Panc1 (cell line): Measurements from ENCODE around the gene COL1A1. TPM values are rescaled to one million over a fixed set of nuclear protein-coding genes. Genes with fewer than 3 reads are reported as not detected.

ENCODE experiments used
- ATAC-seq: fragments of 200-7000 bp; cut with Tn5 transposase; 2 replicates; pipeline ENCODE4 v1.9.1; 2020; ENCODE audit warnings: mild to moderate bottlenecking, moderate library complexity
- BruUV-seq: library from RNA; stranded (reverse); fragments of 400-500 nt; replicated peaks from 2 replicates; lab custom pipeline; 2021; lab: Mats Ljungman, UMichigan
- CTCF ChIA-PET: fragments of 300-600 bp; sonication (Branson Sonifier 250); formaldehyde crosslinking; loops from one replicate; lab custom pipeline; 2022; ENCODE audit warnings: antibody characterized with exemption; lab: Charles Lee
- POLR2A ChIA-PET: fragments of 300-600 bp; sonication (Branson Sonifier 250); formaldehyde crosslinking; loops from one replicate; lab custom pipeline; 2022; ENCODE audit warnings: antibody characterized with exemption; lab: Charles Lee
- DNase-seq: peaks from one replicate; pipeline ENCODE4 v3.0.0-alpha.2; 2010; ENCODE audit warnings: low read depth, low spot score
- H3K27ac ChIP-seq: 2 replicates; pipeline ENCODE4 v1.5.1; 2011; ENCODE audit warnings: mild to moderate bottlenecking, low read length, inconsistent platforms
- H3K27me3 ChIP-seq: fragments of 200-500 bp; sonication (Bioruptor generic); 2 replicates; pipeline ENCODE4 v1.6.0; 2014; ENCODE audit warnings: low read length, inconsistent platforms; ENCODE audit not compliant: control insufficient read depth, insufficient read depth
- H3K36me3 ChIP-seq: fragments of 200-500 bp; sonication (Bioruptor generic); 2 replicates; pipeline ENCODE4 v1.5.1; 2014; ENCODE audit warnings: inconsistent platforms, mild to moderate bottlenecking, low read length, moderate library complexity; ENCODE audit not compliant: control insufficient read depth, insufficient read depth
- H3K4me1 ChIP-seq: 2 replicates; pipeline ENCODE4 v1.5.1; 2011; ENCODE audit warnings: inconsistent platforms, mild to moderate bottlenecking, low read length, moderate library complexity; ENCODE audit not compliant: control insufficient read depth, insufficient read depth
- H3K4me3 ChIP-seq, 2 experiments: 2 replicates each; pipeline ENCODE4 v1.5.1; 2011 to 2012; ENCODE audit warnings: low read depth in 2 of 2, low read length in 2 of 2, mild to moderate bottlenecking in 2 of 2, inconsistent platforms in 1 of 2, moderate library complexity in 1 of 2
- H3K9me3 ChIP-seq: fragments of 200-500 bp; sonication (Bioruptor generic); 2 replicates; pipeline ENCODE4 v1.5.1; 2014; ENCODE audit warnings: low read depth, mild to moderate bottlenecking, inconsistent platforms, low read length, moderate library complexity; ENCODE audit not compliant: control insufficient read depth, insufficient read depth
- CTCF ChIP-seq: fragments of 450-650 bp; IDR thresholded peaks from 2 replicates; pipeline ENCODE4 v1.5.1; 2017; ENCODE audit warnings: mild to moderate bottlenecking
- POLR2AphosphoS5 ChIP-seq: IDR thresholded peaks from 2 replicates; pipeline ENCODE4 v1.6.1; 2012; ENCODE audit warnings: mild to moderate bottlenecking, low read depth, low read length, moderate library complexity
- REST ChIP-seq, 2 experiments: IDR thresholded peaks; 2 replicates each; pipeline ENCODE4 v1.6.1; 2011 to 2012; ENCODE audit warnings: low read depth in 2 of 2, control low read depth in 1 of 2, low read length in 1 of 2, mild to moderate bottlenecking in 1 of 2, moderate library complexity in 1 of 2; ENCODE audit not compliant: insufficient read depth in 1 of 2
- SIN3A ChIP-seq: IDR thresholded peaks from 2 replicates; pipeline ENCODE4 v1.6.1; 2012; ENCODE audit warnings: low read depth, mild to moderate bottlenecking, low read length, moderate library complexity, borderline replicate concordance; ENCODE audit not compliant: insufficient read depth
- TCF7L2 ChIP-seq: IDR thresholded peaks from 2 replicates; pipeline ENCODE4 v1.6.1; 2011; ENCODE audit warnings: mild to moderate bottlenecking, low read depth, low read length, inconsistent platforms
- in situ Hi-C: cut with HindIII; loops from 2 replicates; pipeline ENCODE4 v1.10.0; 2016; ENCODE audit warnings: low sequenced_read_pairs, low pct_unique_long_range_greater_than_20kb
- intact Hi-C: fragments of 100-400 bp; cut with micrococcal nuclease; formaldehyde crosslinking; loops from one replicate; pipeline ENCODE4 v1.10.0; 2022; ENCODE audit not compliant: unreplicated experiment
- total RNA-seq: library from RNA; stranded (reverse); gene quantifications from one replicate; pipeline ENCODE4 v1.2.1, GENCODE V29; 2021; ENCODE audit not compliant: unreplicated experiment

Gene COL1A1
- total RNA-seq, 1 experiment from 2014 or later = 52.7 TPM

GRCh38 chr17:50187751-50188530 is 13.5 kb downstream of the COL1A1 start:
- ChIA-PET CTCF (no interaction called here), POLR2A (no interaction called here)
- TF ChIP-seq POLR2AphosphoS5 = no peak
- no peak for TF ChIP-seq CTCF
- no peak for TF ChIP-seq TCF7L2
- TF ChIP-seq REST (IDR thresholded peaks at IDR 0.05; ENCODE audit: insufficient read depth in 1 of 2, low read depth in 2 of 2, low read length in 1 of 2) = no peak
- TF ChIP-seq SIN3A = no peak
- Histone ChIP-seq H3K27me3 (no peaks in the 10 kb centered on the region), H3K4me3 (no peak overlapping the region), H3K4me1 (peaks cover 12% of the 10 kb centered on the region), H3K9me3 (no peaks in the 10 kb centered on the region), H3K36me3 (no peaks in the 10 kb centered on the region), H3K27ac (no peak overlapping the region)
- in situ Hi-C loops (no loop called here), intact Hi-C loops (no loop called here)
- no TSS peak for BruUV-seq
- ATAC-seq (no peak), DNase-seq (no peak)

GRCh38 chr17:50187394-50187725 is 14.1 kb downstream of the COL1A1 start:
- DNase-seq (no peak), ATAC-seq (no peak)
- H3K27me3 ChIP-seq = no peaks in the 10 kb centered on the region
- in situ Hi-C loops (no loop called here), intact Hi-C loops (no loop called here)
- no TSS peak for BruUV-seq
- H3K36me3 ChIP-seq = no peaks in the 10 kb centered on the region
- no peaks in the 10 kb centered on the region for H3K9me3 ChIP-seq
- no peak overlapping the region for H3K27ac ChIP-seq
- H3K4me1 ChIP-seq = peaks cover 12% of the 10 kb centered on the region
- no peak for TF ChIP-seq TCF7L2
- TF ChIP-seq POLR2AphosphoS5 = no peak
- no peak for TF ChIP-seq SIN3A
- no peak for TF ChIP-seq REST (IDR thresholded peaks at IDR 0.05; ENCODE audit: insufficient read depth in 1 of 2, low read depth in 2 of 2, low read length in 1 of 2)
- no peak for TF ChIP-seq CTCF
- POLR2A ChIA-PET = no interaction called here
- no peak overlapping the region for H3K4me3 ChIP-seq
- CTCF ChIA-PET = no interaction called here
